Spleen (tissue), 7 donors: Measurements from ENCODE around the gene RAPSN.

Source experiments
- CTCF ChIP-seq, 11 experiments: fragments of 200-600 bp in 7 of 11; fragments of 450-650 bp in 4 of 11; sonication (generic) in 4 of 11; IDR thresholded peaks in 8 of 11; conservative IDR thresholded peaks in 3 of 11; 1 replicate in 7 of 11; 2 replicates in 4 of 11; pipeline versions ENCODE4 v1.4.0 to v1.8.0; 2016 to 2021; ENCODE audit warnings: antibody characterized with exemption in 11 of 11, inconsistent platforms in 4 of 11, mild to moderate bottlenecking in 1 of 11
- POLR2AphosphoS5 ChIP-seq, 3 donors: sonication (generic); formaldehyde crosslinking; IDR thresholded peaks; one replicate each; pipeline ENCODE4 v1.5.1; 2017; ENCODE audit warnings: antibody characterized with exemption in 3 of 3
- donor health status: DM: no; HTN: no; CAD: no; lungs with moderate emphysema.
- donor health status: DM: no; HTN: no; CAD: no.
- donor health status: DM: no; HTN: no; CAD: no.

DNA sequence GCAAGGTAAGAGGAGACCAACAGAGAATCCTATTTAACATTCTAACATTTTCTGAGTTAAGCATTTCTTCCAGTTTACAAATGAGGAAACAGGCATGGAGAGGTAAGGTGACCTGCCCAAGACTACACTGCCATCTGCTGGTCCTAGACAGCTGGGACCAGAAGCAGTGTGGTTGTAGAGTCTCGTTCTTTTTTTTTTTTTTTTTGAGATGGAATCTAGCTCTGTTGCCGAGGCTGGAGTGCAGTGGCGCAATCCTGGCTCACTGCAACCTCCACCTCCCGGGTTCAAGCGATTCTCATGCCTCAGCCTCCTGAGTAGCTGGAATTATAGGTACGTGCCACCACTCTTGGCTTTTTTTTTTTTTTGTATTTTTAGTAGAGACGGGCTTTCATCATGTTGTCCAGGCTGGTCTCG lies 5.3 kb upstream of the RAPSN start:
- TF ChIP-seq CTCF (IDR thresholded peaks at IDR 0.05 in 8 of 11, conservative IDR thresholded peaks at IDR 0.05 in 3 of 11) (peak; percentile 58 to 87 (median 76)), POLR2AphosphoS5 (IDR thresholded peaks at IDR 0.05) (peak in 1 of 3 donors; percentile 58)
